GM19238 (cell line): Measurements from ENCODE around the gene PFDN4.
A peak's percentile ranks its signal among the peaks of the same experiment; 100 is the strongest.

Experiments used
- DNase-seq: peaks from one replicate; pipeline ENCODE4 v3.0.0; 2011; ENCODE audit warnings: low spot score; ENCODE audit not compliant: insufficient read length

PFDN4 gene

GRCh38 chr20:54173653-54174456, 34.0 kb upstream of the PFDN4 start, which contains the start of gene CYP24A1:
Gene CYP24A1, minus strand, starts transcription at chr20:54173986. Its CDS starts 407 bp downstream, at chr20:54173579.
- DNase-seq, result no peak

- DNase-seq, result no peak
These were observed 33.3 kb upstream of the PFDN4 start for GRCh38 chr20:54174457-54175175.

- DNase-seq, result no peak
These were observed 31.3 kb upstream of the PFDN4 start for GRCh38 chr20:54176610-54177009.

- DNase-seq, result no peak
These were observed 30.5 kb upstream of the PFDN4 start for GRCh38 chr20:54177378-54177777.

GRCh38 chr20:54178256-54178655, 29.6 kb upstream of the PFDN4 start:
- DNase-seq, result no peak

- no peak for DNase-seq
These were observed 27.9 kb upstream of the PFDN4 start for GRCh38 chr20:54179946-54180345.

GRCh38 chr20:54180931-54181330, 27.0 kb upstream of the PFDN4 start:
- DNase-seq, result no peak

- no peak for DNase-seq
These were observed 23.8 kb upstream of the PFDN4 start for GRCh38 chr20:54184071-54184470.

GRCh38 chr20:54184904-54185626, 22.8 kb upstream of the PFDN4 start:
- DNase-seq, result no peak

- no peak for DNase-seq
These were observed 19.6 kb upstream of the PFDN4 start for GRCh38 chr20:54188132-54188849.

GRCh38 chr20:54189630-54190029, 18.3 kb upstream of the PFDN4 start:
- no peak for DNase-seq

GRCh38 chr20:54190217-54190616, 17.7 kb upstream of the PFDN4 start:
- DNase-seq, result no peak

GRCh38 chr20:54193817-54194216, 14.1 kb upstream of the PFDN4 start:
- no peak for DNase-seq

GRCh38 chr20:54194724-54195438, 13.0 kb upstream of the PFDN4 start:
- DNase-seq, result no peak

GRCh38 chr20:54195483-54196472, 12.1 kb upstream of the PFDN4 start:
- no peak for DNase-seq

GRCh38 chr20:54197621-54198604, 10.0 kb upstream of the PFDN4 start:
- DNase-seq, result no peak

- DNase-seq, result no peak
These were observed 8.6 kb upstream of the PFDN4 start for GRCh38 chr20:54199283-54199682.

- DNase-seq, result peak; percentile 27
These were observed 8.1 kb upstream of the PFDN4 start for GRCh38 chr20:54199721-54200176.
